Hepatic stellate cell (primary cell): ENCODE data around the gene DYNLT4.

Experiments used
- DNase-seq: peaks from one replicate; pipeline ENCODE4 v3.0.0; 2011; ENCODE audit warnings: low spot score

DYNLT4 gene

DNA sequence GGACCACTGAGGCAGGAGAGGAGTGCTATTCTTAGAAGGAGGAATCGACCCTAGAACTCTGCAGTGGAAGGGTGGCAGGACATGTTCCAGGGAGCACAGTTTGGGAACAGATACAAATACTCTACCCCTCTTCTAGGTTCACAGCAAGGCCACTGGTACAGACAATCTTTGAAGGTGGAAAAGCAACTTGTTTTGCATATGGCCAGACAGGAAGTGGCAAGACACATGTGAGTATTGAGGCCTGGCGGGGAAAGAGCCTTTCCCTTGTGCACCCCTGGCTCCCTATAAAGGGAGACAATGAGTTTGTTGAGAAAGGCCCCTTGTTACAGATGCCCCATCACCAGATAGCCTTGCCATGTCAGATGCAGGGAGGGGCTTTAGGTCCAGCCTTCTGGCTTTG, 49.7 kb downstream of the DYNLT4 start:
- DNase-seq = no peak
